Lower lobe of right lung (tissue), 2 donors: ENCODE data around the gene FCAMR. TPM values are rescaled to one million over a fixed set of nuclear protein-coding genes. Genes with fewer than 3 reads are reported as not detected.

Experiments
- ATAC-seq, 2 donors: fragments of 200-7000 bp; cut with Tn5 transposase; one replicate each; pipeline ENCODE4 v1.9.1; 2020 to 2022; ENCODE audit warnings: mild to moderate bottlenecking in 2 of 2, moderate library complexity in 2 of 2
- DNase-seq: peaks from one replicate; pipeline ENCODE4 v3.0.0-alpha.2; 2020
- H3K27ac ChIP-seq: fragments of 200-600 bp; one replicate; pipeline ENCODE4 v1.8.0; 2022
- H3K27me3 ChIP-seq: fragments of 200-600 bp; one replicate; pipeline ENCODE4 v1.8.0; 2022; ENCODE audit warnings: low read depth
- H3K36me3 ChIP-seq: fragments of 200-600 bp; one replicate; pipeline ENCODE4 v1.8.0; 2022; ENCODE audit warnings: mild to moderate bottlenecking
- H3K4me1 ChIP-seq: fragments of 200-600 bp; one replicate; pipeline ENCODE4 v1.8.0; 2022
- H3K4me3 ChIP-seq: fragments of 200-600 bp; one replicate; pipeline ENCODE4 v1.8.0; 2022; ENCODE audit warnings: mild to moderate bottlenecking
- H3K9me3 ChIP-seq: fragments of 200-600 bp; one replicate; pipeline ENCODE4 v1.8.0; 2022
- intact Hi-C: fragments of 100-400 bp; cut with DNase I; formaldehyde crosslinking; loops from one replicate; pipeline ENCODE4 v1.11.0; 2022
- total RNA-seq: library from RNA; stranded (reverse); fragmentation: NEBNext Ultra II Directional; extraction: Animal tissue kit (Norgen Biotek cat#: 25700); gene quantifications from one replicate; pipeline ENCODE4 v1.2.1, GENCODE V29; 2021
- TF ChIP-seq, protein P1 (sequence below): fragments of 200-600 bp; IDR thresholded peaks from one replicate; pipeline ENCODE4 v1.8.0; 2022; ENCODE audit warnings: antibody characterized with exemption, mild to moderate bottlenecking
- donor health status: DM: no; HTN: yes; CAD: no; lungs with severe emphysema.

The FCAMR gene
- total RNA-seq, 1 donor from 2014 or later: not detected

DNA sequence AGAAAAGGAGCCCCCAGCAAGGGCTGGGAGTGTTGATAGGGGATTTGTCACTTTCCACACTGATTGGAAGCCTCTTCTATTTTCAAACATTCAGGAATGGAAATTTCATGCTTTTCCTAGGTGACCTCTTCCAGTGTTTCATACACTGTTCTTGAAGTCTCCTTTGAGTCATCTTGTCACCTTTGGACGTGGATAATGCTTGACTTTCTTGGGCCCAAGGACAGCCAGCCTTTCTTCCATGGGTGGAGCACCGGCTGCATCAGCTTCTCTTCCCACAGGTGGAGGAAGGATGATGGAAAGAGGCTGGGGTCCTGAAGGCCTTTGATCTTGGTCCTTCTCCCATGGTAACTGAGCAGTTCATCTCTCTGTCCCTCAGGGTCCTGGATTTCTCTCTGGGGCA lies 12.1 kb downstream of the FCAMR start:
- no peaks in the 10 kb centered on the region for H3K36me3 ChIP-seq
- no peaks in the 10 kb centered on the region for H3K9me3 ChIP-seq
- H3K27ac ChIP-seq: no peak overlapping the region
- H3K4me3 ChIP-seq: no peak overlapping the region
- peaks cover 15% of the 10 kb centered on the region for H3K4me1 ChIP-seq
- peaks cover 3% of the 10 kb centered on the region for H3K27me3 ChIP-seq
- no peak for DNase-seq
- intact Hi-C loops: no loop called here
- TF ChIP-seq, protein P1, sequence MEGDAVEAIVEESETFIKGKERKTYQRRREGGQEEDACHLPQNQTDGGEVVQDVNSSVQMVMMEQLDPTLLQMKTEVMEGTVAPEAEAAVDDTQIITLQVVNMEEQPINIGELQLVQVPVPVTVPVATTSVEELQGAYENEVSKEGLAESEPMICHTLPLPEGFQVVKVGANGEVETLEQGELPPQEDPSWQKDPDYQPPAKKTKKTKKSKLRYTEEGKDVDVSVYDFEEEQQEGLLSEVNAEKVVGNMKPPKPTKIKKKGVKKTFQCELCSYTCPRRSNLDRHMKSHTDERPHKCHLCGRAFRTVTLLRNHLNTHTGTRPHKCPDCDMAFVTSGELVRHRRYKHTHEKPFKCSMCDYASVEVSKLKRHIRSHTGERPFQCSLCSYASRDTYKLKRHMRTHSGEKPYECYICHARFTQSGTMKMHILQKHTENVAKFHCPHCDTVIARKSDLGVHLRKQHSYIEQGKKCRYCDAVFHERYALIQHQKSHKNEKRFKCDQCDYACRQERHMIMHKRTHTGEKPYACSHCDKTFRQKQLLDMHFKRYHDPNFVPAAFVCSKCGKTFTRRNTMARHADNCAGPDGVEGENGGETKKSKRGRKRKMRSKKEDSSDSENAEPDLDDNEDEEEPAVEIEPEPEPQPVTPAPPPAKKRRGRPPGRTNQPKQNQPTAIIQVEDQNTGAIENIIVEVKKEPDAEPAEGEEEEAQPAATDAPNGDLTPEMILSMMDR: no peak
- no peak for ATAC-seq

DNA sequence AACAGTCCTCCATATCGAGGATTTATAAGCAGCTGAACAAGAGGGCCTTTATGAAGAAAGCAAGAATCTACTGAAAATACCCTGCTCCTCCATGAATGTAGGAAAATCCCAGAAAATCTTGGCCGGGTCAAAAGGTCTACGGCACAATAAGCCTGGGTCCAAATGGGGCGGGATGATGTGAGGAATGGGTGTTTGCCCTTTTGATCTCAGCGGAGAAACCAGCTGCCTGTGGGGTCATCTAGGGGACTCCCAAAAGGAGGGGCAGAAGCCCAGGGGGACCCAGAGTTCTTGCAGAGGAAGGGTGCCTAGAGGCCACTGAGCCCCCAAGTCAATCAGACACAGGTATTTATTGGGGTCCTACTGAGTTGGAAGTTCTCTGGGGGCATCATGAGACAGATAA lies 12.6 kb downstream of the FCAMR start:
- no peak for ATAC-seq
- no peaks in the 10 kb centered on the region for H3K36me3 ChIP-seq
- peaks cover 3% of the 10 kb centered on the region for H3K27me3 ChIP-seq
- no peak for DNase-seq
- intact Hi-C loops: no loop called here
- no peak overlapping the region for H3K4me3 ChIP-seq
- TF ChIP-seq, protein P1: no peak
- peaks cover 18% of the 10 kb centered on the region for H3K4me1 ChIP-seq
- H3K27ac ChIP-seq: no peak overlapping the region
- H3K9me3 ChIP-seq: no peaks in the 10 kb centered on the region

DNA sequence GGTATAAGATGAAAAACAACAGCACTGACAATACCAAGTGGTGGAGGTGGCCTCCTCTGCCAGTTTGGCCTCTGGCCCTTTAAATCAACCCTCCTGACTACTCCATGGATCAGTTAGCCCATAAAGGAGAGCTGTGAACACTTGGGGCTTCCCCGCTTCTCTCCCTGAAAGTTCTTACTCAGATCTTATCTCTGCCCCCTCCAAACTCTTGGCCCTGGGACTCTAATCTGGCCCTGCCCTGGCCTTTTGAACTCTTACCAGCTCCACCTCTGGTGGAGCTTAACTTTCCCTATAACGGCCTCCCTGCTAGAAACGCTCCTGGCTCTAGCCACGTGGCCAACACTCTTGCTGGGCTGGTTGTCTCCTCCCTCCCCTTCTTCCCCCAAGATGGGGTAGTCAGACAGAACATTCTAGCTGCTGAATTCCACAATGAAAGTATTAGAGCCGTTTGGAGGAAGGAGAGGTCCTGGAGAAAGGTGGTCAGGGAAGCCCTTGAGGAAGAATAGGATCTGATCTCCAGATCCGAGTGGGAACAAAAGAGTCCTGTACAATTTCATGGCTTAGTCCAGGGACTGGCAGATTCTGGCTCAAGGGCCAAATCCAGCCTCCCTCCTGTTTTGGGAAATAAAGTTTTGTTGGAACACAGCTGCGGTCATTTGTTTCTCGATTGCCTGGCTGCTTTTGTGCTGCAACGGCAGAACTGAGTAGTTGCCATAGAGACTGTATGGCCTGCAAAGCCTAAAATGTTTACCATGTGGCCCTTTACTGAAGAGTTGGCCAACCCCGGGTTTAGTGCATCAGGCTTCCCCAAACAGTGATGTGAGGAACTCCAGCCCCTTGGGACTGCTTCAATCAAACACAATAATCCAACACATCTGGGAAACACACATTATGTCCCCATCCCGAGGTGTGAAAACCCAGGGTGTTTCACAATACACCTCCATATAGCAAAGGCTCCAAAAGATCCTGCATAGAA lies 14.5 kb downstream of the FCAMR start:
- ATAC-seq: peak; percentile 61 to 72

DNA sequence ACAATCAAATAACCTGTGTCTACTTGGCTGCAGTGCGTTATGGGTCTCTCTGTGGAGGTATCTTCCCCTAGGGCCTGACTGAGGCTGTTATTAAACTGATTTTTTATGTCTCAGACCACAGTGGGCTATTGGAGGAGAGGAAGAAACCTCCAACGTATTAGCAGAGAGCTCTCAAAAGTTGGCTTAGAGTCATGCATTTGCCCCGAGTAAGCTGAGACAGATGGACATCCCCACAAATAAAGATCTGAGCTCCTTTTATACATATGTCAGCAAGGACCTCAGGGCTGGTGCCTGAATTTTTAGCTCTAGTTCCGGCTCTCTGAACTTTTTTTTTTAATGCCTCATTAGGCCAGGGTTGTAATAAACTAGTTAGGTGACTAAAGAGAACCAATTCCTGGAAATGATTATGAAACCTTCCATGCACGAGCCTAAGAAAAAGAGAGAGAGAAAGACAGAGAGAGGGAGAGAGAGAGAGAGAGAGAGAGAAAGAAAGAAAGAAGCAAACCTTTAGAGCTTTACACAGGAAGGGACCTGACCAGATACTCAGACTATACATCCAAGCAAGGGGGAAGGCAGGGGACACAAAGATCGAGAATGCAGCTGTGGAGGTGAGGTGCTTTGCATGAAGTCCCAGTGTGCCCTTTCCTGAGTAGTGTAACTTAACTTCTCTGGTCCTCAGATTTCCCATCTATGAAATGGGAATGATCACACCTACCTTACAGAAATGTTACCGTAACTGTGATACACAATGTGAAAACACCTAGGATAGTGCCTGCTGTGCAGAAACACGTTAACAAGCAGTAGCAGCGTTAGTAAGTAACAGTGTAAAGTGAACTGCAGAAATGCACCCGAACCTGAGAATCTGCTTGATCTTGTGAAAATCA lies 15.6 kb downstream of the FCAMR start:
- ATAC-seq: peak in 1 of 2 donors; percentile 43
- Histone ChIP-seq H3K27me3 (no peaks in the 10 kb centered on the region), H3K9me3 (no peaks in the 10 kb centered on the region), H3K36me3 (no peaks in the 10 kb centered on the region), H3K4me3 (no peak overlapping the region), H3K27ac (peak overlapping the region; percentile 58), H3K4me1 (peaks cover 28% of the 10 kb centered on the region)
- no peak for DNase-seq
- TF ChIP-seq, protein P1: no peak
- intact Hi-C loops: no loop called here

More for the DNA sequence above, 14.5 kb downstream of the FCAMR start:
- H3K4me3 ChIP-seq: no peak overlapping the region
- H3K27me3 ChIP-seq: peaks cover 3% of the 10 kb centered on the region
- H3K36me3 ChIP-seq: no peaks in the 10 kb centered on the region
- intact Hi-C loops: no loop called here
- DNase-seq: no peak
- peaks cover 28% of the 10 kb centered on the region for H3K4me1 ChIP-seq
- H3K9me3 ChIP-seq: no peaks in the 10 kb centered on the region
- TF ChIP-seq, protein P1: no peak
- H3K27ac ChIP-seq: no peak overlapping the region

DNA sequence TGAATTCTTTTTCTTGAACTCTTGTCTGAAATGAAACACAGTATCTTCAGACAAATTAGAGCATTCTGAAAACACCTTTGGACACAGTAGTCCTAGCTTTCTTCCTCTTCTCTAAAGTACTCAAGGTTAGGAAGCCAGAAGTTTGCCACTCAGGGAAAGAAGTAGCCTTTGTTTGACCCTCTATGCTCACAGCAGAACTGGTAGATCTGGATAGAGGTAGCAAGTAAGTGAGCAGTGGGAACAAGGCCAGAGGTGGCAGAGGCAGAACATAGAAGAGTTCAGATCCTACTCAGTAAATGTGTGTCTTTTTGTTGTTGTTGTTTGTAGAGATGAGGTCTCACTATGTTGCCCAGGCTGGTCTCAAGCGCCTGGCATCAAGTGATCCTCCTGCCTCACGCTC lies 16.6 kb downstream of the FCAMR start:
- Histone ChIP-seq H3K4me3 (no peak overlapping the region), H3K9me3 (no peaks in the 10 kb centered on the region), H3K4me1 (peaks cover 28% of the 10 kb centered on the region), H3K27me3 (no peaks in the 10 kb centered on the region), H3K36me3 (no peaks in the 10 kb centered on the region), H3K27ac (peak overlapping the region; percentile 58)
- TF ChIP-seq, protein P1: no peak
- ATAC-seq (peak; percentile 51 to 73), DNase-seq (no peak)
- intact Hi-C loops: no loop called here
